Neutrophil (primary cell): Measurements from ENCODE around the gene JPT1.
A peak's percentile ranks its signal among the peaks of the same experiment; 100 is the strongest.

Experiments used
- H3K27ac ChIP-seq: fragments of 200-600 bp; sonication (generic); 2 replicates; pipeline ENCODE4 v1.5.1; 2016; ENCODE audit warnings: mild to moderate bottlenecking, moderate library complexity
- H3K27me3 ChIP-seq: fragments of 200-600 bp; sonication (generic); 2 replicates; pipeline ENCODE4 v1.6.0; 2016; ENCODE audit warnings: mild to moderate bottlenecking
- H3K36me3 ChIP-seq: fragments of 200-600 bp; sonication (generic); 2 replicates; pipeline ENCODE4 v1.5.1; 2017
- H3K4me1 ChIP-seq, 2 experiments: fragments of 200-600 bp in 1 of 2; sonication (generic) in 1 of 2; 1 replicate in 1 of 2; 2 replicates in 1 of 2; pipeline versions ENCODE4 v1.5.1 to v1.6.1; 2013 to 2016; ENCODE audit warnings: low read depth in 1 of 2, low read length in 1 of 2, mild to moderate bottlenecking in 1 of 2, moderate library complexity in 1 of 2; ENCODE audit not compliant: control insufficient read depth in 1 of 2, insufficient read depth in 1 of 2
- H3K4me3 ChIP-seq, 2 experiments: fragments of 200-600 bp in 1 of 2; sonication (generic) in 1 of 2; 1 replicate in 1 of 2; 2 replicates in 1 of 2; pipeline ENCODE4 v1.5.1; 2013 to 2016; ENCODE audit warnings: low read depth in 1 of 2, low read length in 1 of 2, mild to moderate bottlenecking in 1 of 2, moderate library complexity in 1 of 2
- H3K9me3 ChIP-seq: fragments of 200-600 bp; sonication (generic); 2 replicates; pipeline ENCODE4 v1.5.1; 2016
- TF ChIP-seq, protein P1 (sequence below): fragments of 200-600 bp; sonication (generic); IDR thresholded peaks from 2 replicates; pipeline ENCODE4 v1.5.1; 2016; ENCODE audit warnings: antibody characterized with exemption

The JPT1 gene

DNA sequence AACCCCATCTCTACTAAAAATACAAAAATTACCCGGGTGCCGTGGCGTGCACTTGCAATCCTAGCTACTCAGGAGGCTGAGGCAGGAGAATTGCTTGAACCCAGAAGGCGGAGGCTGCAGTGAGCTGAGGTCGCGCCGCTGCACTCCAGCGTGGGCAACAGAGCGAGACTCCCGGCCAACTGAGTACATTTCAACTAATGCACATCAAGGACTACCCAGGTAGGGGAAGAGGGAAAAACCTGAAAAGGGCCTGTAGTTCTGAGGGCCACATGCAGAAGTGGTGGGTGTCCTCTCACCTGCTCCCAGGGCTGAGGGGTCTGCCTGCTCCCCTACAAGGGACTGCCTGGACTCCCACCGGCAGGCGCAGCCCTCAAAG lies 67.1 kb downstream of the JPT1 start:
- TF ChIP-seq, protein P1, sequence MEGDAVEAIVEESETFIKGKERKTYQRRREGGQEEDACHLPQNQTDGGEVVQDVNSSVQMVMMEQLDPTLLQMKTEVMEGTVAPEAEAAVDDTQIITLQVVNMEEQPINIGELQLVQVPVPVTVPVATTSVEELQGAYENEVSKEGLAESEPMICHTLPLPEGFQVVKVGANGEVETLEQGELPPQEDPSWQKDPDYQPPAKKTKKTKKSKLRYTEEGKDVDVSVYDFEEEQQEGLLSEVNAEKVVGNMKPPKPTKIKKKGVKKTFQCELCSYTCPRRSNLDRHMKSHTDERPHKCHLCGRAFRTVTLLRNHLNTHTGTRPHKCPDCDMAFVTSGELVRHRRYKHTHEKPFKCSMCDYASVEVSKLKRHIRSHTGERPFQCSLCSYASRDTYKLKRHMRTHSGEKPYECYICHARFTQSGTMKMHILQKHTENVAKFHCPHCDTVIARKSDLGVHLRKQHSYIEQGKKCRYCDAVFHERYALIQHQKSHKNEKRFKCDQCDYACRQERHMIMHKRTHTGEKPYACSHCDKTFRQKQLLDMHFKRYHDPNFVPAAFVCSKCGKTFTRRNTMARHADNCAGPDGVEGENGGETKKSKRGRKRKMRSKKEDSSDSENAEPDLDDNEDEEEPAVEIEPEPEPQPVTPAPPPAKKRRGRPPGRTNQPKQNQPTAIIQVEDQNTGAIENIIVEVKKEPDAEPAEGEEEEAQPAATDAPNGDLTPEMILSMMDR = no peak
- Histone ChIP-seq H3K36me3 (no peaks in the 10 kb centered on the region), H3K27ac (peak overlapping the region; percentile 99), H3K9me3 (no peaks in the 10 kb centered on the region), H3K4me3 (peak overlapping the region; percentile 80 to 86), H3K4me1 (peaks cover 43 to 48% of the 10 kb centered on the region in 2 experiments), H3K27me3 (no peaks in the 10 kb centered on the region)

DNA sequence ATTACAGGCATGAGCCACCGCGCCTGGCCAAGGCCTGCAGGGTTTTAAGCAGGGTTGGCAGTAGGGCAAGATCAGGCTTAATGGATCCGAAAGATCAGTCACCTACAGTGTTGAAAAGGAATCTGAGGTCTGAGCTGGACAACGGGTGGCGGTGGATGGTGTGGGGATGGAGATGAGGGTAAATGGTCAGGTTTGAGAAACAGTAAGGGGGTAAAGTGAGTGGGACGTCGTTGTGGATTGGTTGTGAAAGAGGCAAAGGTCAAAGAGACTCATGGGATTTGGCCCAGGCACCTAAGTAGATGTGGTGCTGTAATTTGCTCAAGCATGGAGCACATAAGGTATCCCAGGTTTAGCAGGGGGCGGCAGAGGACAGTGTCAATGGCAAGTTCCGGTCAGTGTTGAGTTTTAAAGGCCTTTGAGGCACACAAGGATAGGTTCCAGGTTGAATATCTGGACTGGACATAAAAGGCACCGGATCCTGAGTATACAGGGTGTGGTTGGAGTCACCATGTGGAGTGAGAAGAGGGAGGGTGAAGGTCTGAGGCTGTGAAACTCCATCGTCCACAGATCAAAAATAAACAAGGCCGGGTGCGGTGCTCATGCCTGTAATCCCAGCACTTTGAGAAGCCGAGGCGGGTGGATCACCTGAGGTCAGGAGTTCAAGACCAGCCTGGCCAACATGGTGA lies 67.7 kb downstream of the JPT1 start:
- Histone ChIP-seq H3K27ac (peak overlapping the region; percentile 99), H3K4me1 (peaks cover 38 to 44% of the 10 kb centered on the region in 2 experiments)
- TF ChIP-seq, protein P1 = no peak

More for the DNA sequence above, 67.7 kb downstream of the JPT1 start:
- Histone ChIP-seq H3K9me3 (no peaks in the 10 kb centered on the region), H3K4me3 (no peak overlapping the region), H3K36me3 (no peaks in the 10 kb centered on the region), H3K27me3 (no peaks in the 10 kb centered on the region)
